Coronary artery (tissue), 2 donors: ENCODE data around the gene GNAS-AS1.

Source experiments
- DNase-seq: peaks from one replicate; pipeline ENCODE4 v3.0.0-alpha.2; 2017; ENCODE audit warnings: low spot score
- H3K27ac ChIP-seq, 2 donors: fragments of 200-600 bp; sonication (generic); one replicate each; pipeline ENCODE4 v1.5.1; 2016 to 2019
- H3K4me3 ChIP-seq: fragments of 200-600 bp; sonication (generic); 2 replicates; pipeline ENCODE4 v1.5.1; 2016; ENCODE audit warnings: mild to moderate bottlenecking, moderate library complexity
- TF ChIP-seq, protein P1 (sequence below): fragments of 200-600 bp; sonication (generic); IDR thresholded peaks from one replicate; pipeline ENCODE4 v1.5.1; 2019; ENCODE audit warnings: antibody characterized with exemption

GNAS-AS1 gene

DNA sequence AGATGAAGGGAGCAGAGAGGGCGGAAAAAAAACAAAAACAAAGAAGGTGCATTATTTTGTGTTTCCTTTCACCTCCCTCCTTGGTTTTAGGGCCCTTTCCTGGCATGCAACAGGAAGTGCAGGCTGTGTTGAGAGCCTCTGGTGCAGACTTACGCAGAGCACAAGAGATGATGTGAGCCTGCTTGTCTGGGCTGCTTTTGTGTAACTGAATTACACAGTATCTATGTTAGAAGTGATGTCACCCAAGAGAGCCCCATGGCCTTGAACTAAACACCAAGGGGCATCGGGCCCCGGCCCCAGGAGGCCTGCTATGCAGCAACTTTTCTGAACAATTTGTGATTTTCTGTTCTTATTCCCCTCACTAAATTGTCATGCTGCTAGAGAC, 27.3 kb upstream of the GNAS-AS1 start:
- no peak for DNase-seq
- H3K27ac ChIP-seq: no peak overlapping the region

DNA sequence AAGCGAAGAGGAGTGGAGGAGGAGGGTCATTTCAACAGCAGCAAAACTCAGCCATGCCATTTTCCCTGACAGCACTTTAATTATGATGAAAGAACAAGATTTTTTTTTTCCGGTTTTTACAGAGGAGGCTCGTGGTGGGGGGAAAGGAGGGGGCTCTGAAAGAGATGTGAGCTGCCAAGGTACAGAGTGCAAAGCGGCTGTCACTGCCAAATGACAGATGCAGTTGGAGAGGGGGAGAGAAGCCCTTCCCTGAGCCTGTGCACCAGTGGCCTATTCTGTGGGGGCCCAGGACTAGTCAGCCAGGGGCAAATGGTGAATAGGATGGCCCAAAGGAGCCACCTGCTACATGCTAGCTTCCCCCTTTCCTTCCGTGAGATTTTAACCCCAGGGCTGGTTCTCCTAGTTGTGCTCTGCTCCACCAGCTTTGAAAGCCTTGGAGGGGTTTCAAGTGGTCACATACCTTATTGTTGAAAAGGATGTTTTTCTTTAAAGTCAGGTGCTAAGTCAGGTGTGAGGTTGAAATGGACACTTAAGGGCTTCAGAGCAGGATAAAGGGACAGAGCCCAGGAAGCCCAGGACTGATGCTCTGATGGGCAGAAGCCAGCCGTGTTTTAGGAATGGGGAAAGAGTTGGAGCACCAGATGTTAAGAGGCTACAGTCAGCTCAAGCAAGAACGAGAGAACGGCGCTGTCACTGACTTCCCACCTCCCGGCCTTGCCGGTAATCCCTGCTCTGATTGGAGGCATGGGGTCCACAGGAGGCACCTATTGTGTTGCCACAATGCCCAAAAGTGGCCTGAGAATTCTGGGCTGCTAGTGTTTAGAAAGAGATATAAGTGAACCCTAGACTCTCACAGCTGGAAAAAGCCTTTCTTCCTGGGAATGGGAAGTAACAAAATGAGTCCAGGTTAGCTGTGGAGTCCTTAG, 26.6 kb upstream of the GNAS-AS1 start:
- TF ChIP-seq, protein P1, sequence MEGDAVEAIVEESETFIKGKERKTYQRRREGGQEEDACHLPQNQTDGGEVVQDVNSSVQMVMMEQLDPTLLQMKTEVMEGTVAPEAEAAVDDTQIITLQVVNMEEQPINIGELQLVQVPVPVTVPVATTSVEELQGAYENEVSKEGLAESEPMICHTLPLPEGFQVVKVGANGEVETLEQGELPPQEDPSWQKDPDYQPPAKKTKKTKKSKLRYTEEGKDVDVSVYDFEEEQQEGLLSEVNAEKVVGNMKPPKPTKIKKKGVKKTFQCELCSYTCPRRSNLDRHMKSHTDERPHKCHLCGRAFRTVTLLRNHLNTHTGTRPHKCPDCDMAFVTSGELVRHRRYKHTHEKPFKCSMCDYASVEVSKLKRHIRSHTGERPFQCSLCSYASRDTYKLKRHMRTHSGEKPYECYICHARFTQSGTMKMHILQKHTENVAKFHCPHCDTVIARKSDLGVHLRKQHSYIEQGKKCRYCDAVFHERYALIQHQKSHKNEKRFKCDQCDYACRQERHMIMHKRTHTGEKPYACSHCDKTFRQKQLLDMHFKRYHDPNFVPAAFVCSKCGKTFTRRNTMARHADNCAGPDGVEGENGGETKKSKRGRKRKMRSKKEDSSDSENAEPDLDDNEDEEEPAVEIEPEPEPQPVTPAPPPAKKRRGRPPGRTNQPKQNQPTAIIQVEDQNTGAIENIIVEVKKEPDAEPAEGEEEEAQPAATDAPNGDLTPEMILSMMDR: no peak
- H3K4me3 ChIP-seq: no peak overlapping the region
- no peak for DNase-seq
- H3K27ac ChIP-seq: no peak overlapping the region

More for the DNA sequence above, 27.3 kb upstream of the GNAS-AS1 start:
- TF ChIP-seq, protein P1: no peak
- no peak overlapping the region for H3K4me3 ChIP-seq

DNA sequence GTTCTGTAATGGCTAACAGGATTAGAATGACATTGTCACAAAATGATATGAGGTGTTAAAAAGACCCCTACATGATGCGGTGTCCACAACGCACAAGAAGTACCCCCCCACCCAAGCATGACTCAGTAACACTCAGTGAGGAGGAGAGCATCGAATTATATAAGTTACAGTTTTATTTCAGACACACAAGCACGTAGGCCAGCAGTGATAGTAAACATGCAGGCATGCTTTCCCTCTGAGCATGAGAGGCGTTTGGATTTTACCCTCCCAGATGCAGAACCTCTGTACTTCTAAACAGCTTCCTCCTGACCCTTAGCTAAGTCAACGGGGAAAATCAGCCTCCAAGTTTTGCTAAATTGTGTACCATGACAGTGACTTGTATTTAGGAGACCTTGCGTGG, 25.7 kb upstream of the GNAS-AS1 start:
- no peak overlapping the region for H3K27ac ChIP-seq
- TF ChIP-seq, protein P1: no peak
- no peak for DNase-seq

DNA sequence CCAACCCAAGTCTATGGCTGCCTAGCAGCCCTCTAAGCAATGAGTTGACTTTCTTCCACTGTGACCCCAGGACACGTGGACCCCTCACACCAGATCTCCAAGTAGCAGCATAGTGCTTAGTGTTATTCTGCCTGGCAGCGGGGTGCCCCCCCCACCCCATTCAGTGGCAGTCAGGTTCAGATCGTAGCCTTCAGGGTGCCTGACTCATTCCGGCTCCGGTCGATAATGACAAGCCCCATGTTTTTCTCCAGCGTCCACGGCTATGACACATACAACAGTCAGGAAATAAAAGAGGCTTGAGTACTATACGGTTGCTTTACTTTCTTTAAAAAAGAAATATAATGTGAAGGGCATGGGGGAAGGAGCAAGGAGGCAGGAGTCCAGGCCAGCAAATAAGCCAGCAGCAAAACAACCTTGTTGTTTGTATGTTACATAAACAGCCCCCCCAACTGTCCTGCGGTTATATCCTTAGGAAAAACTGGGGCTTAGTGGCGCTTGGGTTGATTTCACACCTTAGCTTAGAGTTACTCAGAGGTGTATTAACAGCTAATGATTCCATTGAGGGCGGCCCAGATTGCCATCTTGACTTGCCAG, 24.9 kb upstream of the GNAS-AS1 start:
- TF ChIP-seq, protein P1: no peak
- no peak overlapping the region for H3K27ac ChIP-seq

More for the DNA sequence above, 25.7 kb upstream of the GNAS-AS1 start:
- H3K4me3 ChIP-seq: no peak overlapping the region

DNA sequence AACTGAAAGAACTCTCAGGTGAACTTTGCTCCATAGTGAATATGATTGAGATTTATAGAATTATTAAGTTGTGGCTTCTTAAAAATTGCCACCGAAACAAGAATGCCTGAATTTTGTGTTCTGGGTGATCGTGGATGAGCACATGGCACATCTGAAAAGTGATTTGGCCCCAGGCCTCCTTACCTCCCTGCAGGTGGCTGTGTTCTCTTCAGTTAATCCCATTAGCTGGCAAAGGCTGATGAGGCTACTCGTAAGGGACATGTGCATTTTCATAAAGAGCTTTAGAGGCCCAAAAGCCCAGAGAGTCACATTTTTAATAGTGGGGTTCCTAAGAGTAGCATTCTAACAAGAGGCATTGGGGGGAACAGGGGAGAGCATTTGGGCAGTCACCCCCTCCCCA, 24.4 kb upstream of the GNAS-AS1 start:
- no peak overlapping the region for H3K4me3 ChIP-seq
- no peak for DNase-seq
- no peak overlapping the region for H3K27ac ChIP-seq
- TF ChIP-seq, protein P1: no peak

More for the DNA sequence above, 24.9 kb upstream of the GNAS-AS1 start:
- DNase-seq: no peak
- no peak overlapping the region for H3K4me3 ChIP-seq

DNA sequence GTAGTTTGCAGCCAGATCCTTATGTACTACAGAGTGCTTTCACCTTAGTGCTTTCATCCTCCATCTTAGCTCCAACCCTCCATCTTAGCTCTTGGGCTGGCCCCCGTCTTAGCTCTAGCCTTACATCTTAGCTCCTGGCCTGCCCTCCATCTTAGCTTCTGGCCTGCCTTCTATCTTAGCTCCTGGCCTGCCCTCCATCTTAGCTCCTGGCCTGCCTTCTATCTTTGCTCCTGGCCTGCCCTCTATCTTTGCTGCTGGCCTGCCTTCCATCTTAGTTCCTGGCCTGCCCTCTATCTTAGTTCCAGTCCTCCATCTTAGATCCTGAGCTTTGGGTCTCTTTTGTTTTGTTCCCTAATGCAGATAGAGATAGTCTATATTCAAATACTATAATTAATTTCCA, 23.8 kb upstream of the GNAS-AS1 start:
- Histone ChIP-seq H3K4me3 (no peak overlapping the region), H3K27ac (no peak overlapping the region)
- TF ChIP-seq, protein P1: no peak

More for the DNA sequence above, 23.8 kb upstream of the GNAS-AS1 start:
- DNase-seq: no peak
